Right cardiac atrium (tissue), 5 donors: ENCODE measurements around the gene MLN. TPM values are rescaled to one million over a fixed set of nuclear protein-coding genes. Genes with fewer than 3 reads are reported as not detected.

ENCODE experiments used
- ATAC-seq, 2 donors: fragments of 200-7000 bp; cut with Tn5 transposase; one replicate each; pipeline versions ENCODE4 v1.8.0 to v1.9.1; 2020; ENCODE audit warnings: moderate library complexity in 2 of 2, mild to moderate bottlenecking in 1 of 2
- DNase-seq, 3 donors: peaks; one replicate each; pipeline ENCODE4 v3.0.0-alpha.2; 2020
- H3K27ac ChIP-seq: one replicate; pipeline ENCODE4 v1.5.1; 2013; ENCODE audit warnings: mild to moderate bottlenecking, low read length, control low read depth, moderate library complexity
- H3K27me3 ChIP-seq: one replicate; pipeline ENCODE4 v1.6.1; 2013; ENCODE audit not compliant: control insufficient read depth, insufficient read depth
- H3K4me1 ChIP-seq: one replicate; pipeline ENCODE4 v1.6.1; 2013; ENCODE audit warnings: low read length; ENCODE audit not compliant: control insufficient read depth, insufficient read depth
- H3K4me3 ChIP-seq: one replicate; pipeline ENCODE4 v1.5.1; 2013; ENCODE audit warnings: low read length, control low read depth
- H3K9me3 ChIP-seq: one replicate; pipeline ENCODE4 v1.6.1; 2013; ENCODE audit warnings: low read length; ENCODE audit not compliant: control insufficient read depth
- WGBS: extraction: QIAGEN DNeasy Blood & Tissue Kit; methylation state at CpG from one replicate; pipeline ENCODE4 v1.1.7; 2013; 5-methylcytosine and 5-hydroxymethylcytosine counted together
- intact Hi-C, 4 donors: fragments of 100-400 bp; cut with DNase I; formaldehyde crosslinking; loops; one replicate each; pipeline versions ENCODE4 v1.11.0 to v1.14.0; 2022 to 2023
- polyA plus RNA-seq: library from polyadenylated mRNA; stranded (reverse); fragments of 200-250 nt; gene quantifications from one replicate; pipeline ENCODE4 v1.2.3, GENCODE V29; 2013
- total RNA-seq, 4 donors: library from RNA; stranded (reverse); fragmentation: NEBNext Ultra II Directional; extraction: Animal tissue kit (Norgen Biotek cat#: 25700); gene quantifications; one replicate each; pipeline ENCODE4 v1.2.1, GENCODE V29; 2021
- donor health status: healthy with polysubstance abuse.
- donor health status: DM: no; HTN: yes; CAD: no.
- donor health status: DM: no; HTN: no; CAD: no.
- donor health status: DM: no; HTN: yes; CAD: no; lungs with severe emphysema.
- donor health status: DM: yes; HTN: yes; CAD: no.

The MLN gene
- total and polyA plus RNA-seq, 5 donors, result not detected

GRCh38 chr6:33797626-33798342 lies 6.0 kb downstream of the MLN start:
- intact Hi-C loops, result no loop called here
- H3K27ac ChIP-seq, result no peak overlapping the region
- no peaks in the 10 kb centered on the region for H3K4me1 ChIP-seq
- WGBS, result 72% methylated on average over 10 of the region's 10 CpGs
- ATAC-seq (no peak), DNase-seq (no peak)
- no peaks in the 10 kb centered on the region for H3K9me3 ChIP-seq
- H3K4me3 ChIP-seq, result no peak overlapping the region
- no peaks in the 10 kb centered on the region for H3K27me3 ChIP-seq

- H3K4me1 ChIP-seq, result no peaks in the 10 kb centered on the region
- WGBS, result 50% methylated on average over 14 of the region's 14 CpGs
- no peaks in the 10 kb centered on the region for H3K9me3 ChIP-seq
- H3K27me3 ChIP-seq, result no peaks in the 10 kb centered on the region
- H3K27ac ChIP-seq, result no peak overlapping the region
- intact Hi-C loops, result no loop called here
- H3K4me3 ChIP-seq, result no peak overlapping the region
- DNase-seq (peak in 1 of 3 donors; percentile 21), ATAC-seq (no peak)
Observed at GRCh38 chr6:33794910-33795623, 8.7 kb downstream of the MLN start.

DNA sequence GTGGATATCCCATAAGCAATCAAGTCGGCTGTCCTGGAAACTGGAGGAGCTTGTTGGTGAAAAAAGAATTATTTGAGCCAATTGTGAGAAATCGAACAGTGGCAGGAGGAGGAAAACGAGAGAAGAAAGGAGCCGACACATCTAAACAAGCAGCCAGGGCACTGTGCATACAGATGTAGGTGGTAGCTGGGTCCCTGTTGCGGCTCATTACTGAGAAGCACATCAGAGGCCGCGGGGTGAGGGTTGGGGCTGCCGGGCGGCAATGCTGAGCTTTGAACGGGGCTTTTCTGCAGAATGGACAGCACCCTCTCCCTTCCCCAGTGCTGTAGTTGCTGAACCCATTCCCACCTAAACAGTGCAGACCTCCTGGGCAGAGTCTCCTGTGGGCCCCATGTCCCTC lies 10.8 kb downstream of the MLN start:
- H3K27ac ChIP-seq, result no peak overlapping the region
- no peaks in the 10 kb centered on the region for H3K4me1 ChIP-seq
- ATAC-seq (no peak), DNase-seq (no peak)
- no peaks in the 10 kb centered on the region for H3K9me3 ChIP-seq
- H3K4me3 ChIP-seq, result no peak overlapping the region
- intact Hi-C loops, result no loop called here
- WGBS, result 60% methylated on average over 10 of the region's 10 CpGs
- H3K27me3 ChIP-seq, result no peaks in the 10 kb centered on the region

DNA sequence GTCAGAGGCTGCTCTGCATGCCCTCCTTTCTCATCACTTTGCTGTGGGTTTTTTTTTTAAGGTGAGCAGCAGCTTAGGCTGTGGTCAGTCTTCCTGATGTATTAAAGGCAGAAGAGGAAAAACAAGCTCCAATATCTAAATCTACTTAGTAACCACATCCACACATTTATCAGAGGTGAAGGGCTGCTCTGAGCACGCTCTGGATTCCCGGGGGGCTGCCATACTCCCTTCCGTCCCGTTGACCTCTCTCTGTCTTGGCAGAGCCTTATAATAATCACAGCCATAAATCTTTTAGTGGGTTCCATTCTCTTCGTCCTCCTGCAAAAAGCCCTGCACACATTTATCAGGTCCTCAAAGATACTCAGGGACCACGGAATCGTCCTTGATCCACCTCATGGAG lies 12.2 kb downstream of the MLN start:
- ATAC-seq (no peak), DNase-seq (peak in 1 of 3 donors; percentile 14)
- intact Hi-C loops, result no loop called here
- Histone ChIP-seq H3K27me3 (no peaks in the 10 kb centered on the region), H3K9me3 (no peaks in the 10 kb centered on the region), H3K4me1 (no peaks in the 10 kb centered on the region), H3K27ac (no peak overlapping the region), H3K4me3 (no peak overlapping the region)
- 66% methylated on average over 7 of the region's 7 CpGs for WGBS

DNA sequence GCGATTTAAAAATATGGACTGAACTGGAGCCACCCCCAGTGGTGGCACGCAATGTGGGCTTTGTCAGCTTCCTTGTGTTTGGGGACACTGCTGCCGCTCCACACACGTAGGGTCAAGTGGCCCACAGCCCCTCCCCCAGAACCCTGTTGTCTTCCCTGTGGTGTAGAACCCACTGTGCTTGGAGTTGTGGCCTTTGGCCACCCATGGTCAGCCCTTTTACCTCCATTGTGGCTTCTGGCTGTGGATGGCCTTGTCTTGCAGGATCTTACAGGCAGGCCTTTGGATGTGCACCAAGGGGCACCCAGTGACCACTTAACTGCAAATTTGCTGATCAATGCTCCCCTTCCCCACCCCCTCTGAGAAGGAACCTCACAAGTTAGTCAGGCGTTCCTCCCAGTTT lies 12.9 kb downstream of the MLN start:
- ATAC-seq, result no peak
- no peaks in the 10 kb centered on the region for H3K4me1 ChIP-seq
- H3K9me3 ChIP-seq, result no peaks in the 10 kb centered on the region
- H3K27me3 ChIP-seq, result no peaks in the 10 kb centered on the region
- peak in 1 of 3 donors; percentile 5 for DNase-seq
- no peak overlapping the region for H3K27ac ChIP-seq
- no peak overlapping the region for H3K4me3 ChIP-seq
- intact Hi-C loops, result no loop called here
- WGBS, result 92% methylated on average over 5 of the region's 5 CpGs

- Histone ChIP-seq H3K4me3 (no peak overlapping the region), H3K27ac (no peak overlapping the region), H3K27me3 (no peaks in the 10 kb centered on the region), H3K4me1 (peaks cover 2% of the 10 kb centered on the region), H3K9me3 (no peaks in the 10 kb centered on the region)
- whole genome bisulfite sequencing, result 73% methylated on average over 2 of the region's 2 CpGs
- ATAC-seq (no peak), DNase-seq (peak in 1 of 3 donors; percentile 15)
- intact Hi-C loops, result no loop called here
Observed at GRCh38 chr6:33790379-33790778, 13.4 kb downstream of the MLN start.

- Histone ChIP-seq H3K27ac (no peak overlapping the region), H3K27me3 (no peaks in the 10 kb centered on the region), H3K9me3 (no peaks in the 10 kb centered on the region), H3K4me1 (peaks cover 4% of the 10 kb centered on the region), H3K4me3 (no peak overlapping the region)
- intact Hi-C loops, result no loop called here
- DNase-seq (peak in 1 of 3 donors; percentile 65), ATAC-seq (no peak)
- 92% methylated on average over 11 of the region's 11 CpGs for WGBS
Observed at GRCh38 chr6:33789550-33789895, 14.3 kb downstream of the MLN start.

GRCh38 chr6:33788694-33789549 lies 14.9 kb downstream of the MLN start, which contains the start of gene LEMD2:
Gene LEMD2 (minus strand): TSS chr6:33789130. CDS start chr6:33789116, 14 bp downstream.
- WGBS, result 4% methylated on average over 86 of the region's 86 CpGs
- Histone ChIP-seq H3K27me3 (no peaks in the 10 kb centered on the region), H3K4me1 (peaks cover 4% of the 10 kb centered on the region), H3K4me3 (peak within 1 kb of the TSS; percentile 83), H3K9me3 (no peaks in the 10 kb centered on the region), H3K27ac (peak within 1 kb of the TSS; percentile 92)
- intact Hi-C loops, result no loop called here
- ATAC-seq (peak; percentile 98), DNase-seq (peak; percentile 96 to 99 (median 98))

GRCh38 chr6:33787954-33788693 lies 15.7 kb downstream of the MLN start:
- intact Hi-C loops, result no loop called here
- peak overlapping the region; percentile 83 for H3K4me3 ChIP-seq
- no peaks in the 10 kb centered on the region for H3K9me3 ChIP-seq
- no peaks in the 10 kb centered on the region for H3K27me3 ChIP-seq
- under 1% methylated on average over 53 of the region's 53 CpGs for WGBS
- H3K4me1 ChIP-seq, result peaks cover 4% of the 10 kb centered on the region
- H3K27ac ChIP-seq, result peak overlapping the region; percentile 92
- DNase-seq (peak; percentile 83 to 91 (median 91)), ATAC-seq (peak; percentile 75 to 78)

DNA sequence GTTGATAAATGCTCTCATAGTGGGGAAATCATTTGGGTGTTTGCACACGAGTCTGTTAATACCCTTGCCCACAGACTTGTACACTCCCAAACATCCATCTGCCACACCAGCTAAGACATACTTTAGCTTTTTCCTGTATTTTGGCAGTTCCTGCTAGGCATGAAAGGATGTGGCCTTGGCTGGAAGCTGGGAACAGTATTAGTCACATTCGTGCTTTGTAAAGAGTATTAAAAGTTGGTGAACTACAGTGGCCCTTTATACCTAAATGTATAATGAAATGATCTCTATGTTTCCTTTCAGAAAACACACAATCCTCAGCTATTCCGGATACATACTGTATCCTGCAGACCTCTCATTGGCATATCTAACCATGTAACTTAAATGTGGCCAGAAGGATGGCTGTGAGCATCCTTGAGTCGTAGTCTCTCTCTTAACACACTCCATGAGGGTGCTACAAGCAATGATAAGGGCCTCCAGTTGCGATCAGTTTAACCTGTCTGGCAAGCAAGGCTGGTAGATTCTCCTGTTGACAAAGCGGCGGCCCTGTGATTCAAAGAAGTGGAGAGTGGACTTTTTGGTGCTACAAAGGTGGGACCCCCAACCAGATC lies 16.4 kb downstream of the MLN start:
- WGBS, result 37% methylated on average over 7 of the region's 7 CpGs
- Histone ChIP-seq H3K27ac (peak overlapping the region; percentile 92), H3K4me1 (peaks cover 4% of the 10 kb centered on the region), H3K27me3 (no peaks in the 10 kb centered on the region), H3K4me3 (peak overlapping the region; percentile 83), H3K9me3 (no peaks in the 10 kb centered on the region)
- no peak for DNase-seq
- intact Hi-C loops, result no loop called here
- no peak for ATAC-seq
